IPS-11a (cell line): Measurements from ENCODE around the gene FYTTD1.

ENCODE experiments used
- H3K4me3 ChIP-seq: one replicate; pipeline ENCODE4 v1.5.1; 2013; ENCODE audit warnings: low read depth, low read length, control low read depth

FYTTD1 gene

GRCh38 chr3:197790033-197790432 lies 40.4 kb downstream of the FYTTD1 start:
- no peak overlapping the region for H3K4me3 ChIP-seq

- peak within 1 kb of the TSS; percentile 91 for H3K4me3 ChIP-seq
Measured at GRCh38 chr3:197791113-197791891, 41.6 kb downstream of the FYTTD1 start, which contains the start of gene LRCH3. Gene LRCH3, plus strand, starts transcription at chr3:197791254. Its CDS starts 25 bp downstream, at chr3:197791279.

- peak overlapping the region; percentile 91 for H3K4me3 ChIP-seq
Measured at GRCh38 chr3:197791892-197792647, 42.4 kb downstream of the FYTTD1 start.

DNA sequence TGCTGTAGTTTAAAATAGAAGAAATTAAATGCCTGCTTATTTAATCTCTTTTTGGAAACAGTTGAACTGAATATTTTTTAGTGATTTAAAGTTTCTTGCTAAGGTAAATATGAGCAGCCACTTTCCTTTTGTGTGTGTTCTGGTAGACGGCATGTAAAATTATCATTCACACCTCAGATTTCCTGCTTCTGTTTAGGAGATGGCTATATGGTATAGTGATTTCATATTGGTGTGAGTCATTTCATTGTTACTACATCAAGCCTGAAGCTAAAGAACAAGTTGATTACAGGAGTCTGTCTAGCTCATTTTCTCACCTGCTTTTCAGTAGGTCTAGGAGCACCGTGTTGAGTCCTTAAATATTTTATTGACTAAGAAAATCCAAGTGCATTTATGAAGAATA lies 43.6 kb downstream of the FYTTD1 start:
- H3K4me3 ChIP-seq = no peak overlapping the region

DNA sequence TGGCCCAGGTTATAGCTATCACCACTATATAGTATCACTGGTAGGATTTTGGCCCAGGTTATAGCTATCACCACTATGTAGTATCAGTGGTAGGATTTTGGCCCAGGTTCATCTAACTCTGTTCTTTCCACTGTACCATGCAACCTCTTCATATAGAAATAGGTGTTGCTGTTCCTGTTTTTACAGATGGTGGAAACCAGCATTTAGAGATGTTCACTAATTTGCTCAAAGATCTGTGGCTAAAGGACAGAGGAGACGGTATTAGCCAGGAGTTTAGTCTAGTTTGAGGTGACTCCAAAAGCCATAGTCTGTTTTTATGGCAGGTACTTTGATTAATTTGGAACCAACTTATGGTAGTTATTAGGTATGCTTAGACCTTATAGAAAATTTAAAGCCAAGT lies 44.4 kb downstream of the FYTTD1 start:
- no peak overlapping the region for H3K4me3 ChIP-seq

DNA sequence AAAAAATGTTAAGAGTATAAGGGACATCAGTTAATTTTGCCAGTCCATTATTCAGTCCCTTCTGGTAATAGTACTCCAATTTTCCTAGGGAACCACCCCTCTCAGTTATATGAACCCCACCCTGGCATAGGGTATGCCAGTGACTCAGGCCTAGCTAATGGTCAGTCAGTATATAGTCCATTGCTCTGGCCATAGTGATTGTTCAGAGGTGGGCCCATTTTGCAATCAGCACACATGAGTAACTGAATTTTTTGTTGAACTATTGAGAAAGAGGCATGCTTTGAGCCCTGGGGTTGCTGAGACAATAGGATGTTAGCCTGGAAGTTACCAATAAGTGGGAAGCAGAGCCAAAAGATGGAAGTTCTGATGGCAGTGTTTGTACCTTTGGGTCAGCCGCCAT lies 45.5 kb downstream of the FYTTD1 start:
- no peak overlapping the region for H3K4me3 ChIP-seq

DNA sequence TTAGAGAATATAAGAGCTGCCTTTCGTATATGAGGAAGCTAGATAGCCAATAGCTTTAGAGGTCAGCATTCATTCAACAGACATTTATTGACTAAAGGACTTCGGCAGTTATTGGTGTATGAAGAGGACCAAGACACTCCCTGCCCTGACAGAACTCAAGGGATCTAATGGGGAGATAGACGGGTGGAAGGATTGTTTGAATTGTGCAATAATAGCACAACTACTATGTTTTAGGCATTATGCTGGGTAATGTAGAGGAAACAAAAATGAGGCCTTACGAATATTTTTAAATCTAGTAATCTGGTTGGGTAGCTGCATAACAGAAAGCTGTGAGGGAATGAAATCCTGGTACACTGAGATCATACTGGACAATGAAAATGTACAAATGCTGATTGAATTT lies 46.4 kb downstream of the FYTTD1 start:
- H3K4me3 ChIP-seq = no peak overlapping the region

GRCh38 chr3:197798863-197799262 lies 49.2 kb downstream of the FYTTD1 start:
- H3K4me3 ChIP-seq = no peak overlapping the region

- no peak overlapping the region for H3K4me3 ChIP-seq
Measured at GRCh38 chr3:197800379-197800778, 50.7 kb downstream of the FYTTD1 start.

DNA sequence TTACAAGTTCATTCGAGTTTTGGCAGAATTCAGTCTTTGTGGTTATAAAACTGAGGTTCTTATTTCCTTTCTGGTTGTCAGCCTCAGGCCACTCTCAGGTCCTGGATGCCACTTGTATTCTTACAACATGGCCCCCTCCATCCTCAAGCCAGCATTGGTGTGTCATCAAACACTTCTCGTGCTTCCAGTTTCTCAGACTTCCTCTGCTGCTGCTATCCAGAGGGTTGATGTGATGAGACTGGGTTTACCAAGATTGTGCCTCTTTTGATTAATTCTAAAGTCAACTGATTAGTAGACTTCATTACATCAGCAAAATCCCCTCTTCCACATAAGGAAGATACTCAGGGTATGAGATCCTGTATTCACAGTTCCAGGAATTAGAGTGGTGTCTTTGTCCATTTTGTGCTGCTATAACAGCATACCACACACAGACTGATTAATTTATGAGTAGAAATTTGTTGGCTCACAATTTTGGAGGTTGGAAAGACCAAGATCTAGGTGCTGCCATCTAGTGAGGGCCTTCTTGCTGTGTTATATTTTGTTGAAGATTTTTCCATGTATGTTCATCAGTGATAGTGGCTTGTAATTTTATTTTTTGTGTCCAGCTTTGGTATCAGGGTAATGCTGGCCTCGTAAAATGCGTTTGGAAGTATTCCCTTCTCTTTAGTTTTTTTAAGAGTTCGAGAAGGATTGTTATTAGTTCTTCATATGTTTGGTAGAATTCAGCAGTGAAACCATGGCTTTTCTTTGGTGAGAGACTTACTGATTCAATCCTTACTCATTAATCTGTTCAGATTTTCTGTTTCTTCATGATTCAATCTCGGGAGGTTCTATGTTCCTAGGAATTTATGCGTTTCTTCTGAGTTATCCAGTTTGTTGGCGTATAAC lies 52.5 kb downstream of the FYTTD1 start:
- no peak overlapping the region for H3K4me3 ChIP-seq

- no peak overlapping the region for H3K4me3 ChIP-seq
Measured at GRCh38 chr3:197802779-197803459, 53.2 kb downstream of the FYTTD1 start.

DNA sequence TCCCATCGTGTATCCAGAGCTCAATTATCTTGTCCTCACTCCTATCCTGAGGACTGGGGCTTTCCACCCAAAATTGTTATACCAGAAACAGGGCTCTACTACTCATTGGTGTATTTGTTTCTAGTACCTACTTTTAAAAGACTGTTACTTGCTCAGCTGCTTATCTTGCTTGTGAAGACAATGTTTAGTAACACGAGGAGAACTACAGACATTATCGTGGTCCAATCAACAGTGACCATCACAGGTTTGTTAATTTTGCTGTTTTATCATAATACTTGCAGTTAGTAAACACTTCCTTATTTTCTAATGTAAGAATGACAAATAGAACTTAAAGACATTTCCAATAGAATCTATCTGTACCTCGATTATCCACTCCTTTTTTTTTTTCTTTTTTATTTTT lies 54.8 kb downstream of the FYTTD1 start:
- H3K4me3 ChIP-seq = no peak overlapping the region

- no peak overlapping the region for H3K4me3 ChIP-seq
Measured at GRCh38 chr3:197807969-197808587, 58.4 kb downstream of the FYTTD1 start.

- H3K4me3 ChIP-seq = no peak overlapping the region
Measured at GRCh38 chr3:197809356-197810020, 59.8 kb downstream of the FYTTD1 start.

DNA sequence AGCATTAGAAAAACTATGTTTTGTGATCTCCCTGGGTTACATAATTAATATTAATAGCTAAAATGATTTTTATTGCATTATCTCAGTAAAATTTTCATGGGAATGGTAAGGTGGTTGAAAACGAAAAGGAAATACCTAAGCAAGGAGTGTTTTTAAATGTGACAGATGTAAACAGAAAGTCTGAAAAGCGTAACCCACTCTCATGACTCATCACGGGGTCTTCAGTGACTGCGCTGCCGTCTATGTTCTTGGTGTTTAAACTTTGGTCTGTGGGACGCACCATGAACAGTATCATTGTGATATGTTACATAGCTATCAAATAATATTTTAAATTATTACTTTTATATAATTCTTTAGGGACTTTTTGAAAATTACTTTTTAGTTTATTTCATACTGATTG lies 61.2 kb downstream of the FYTTD1 start:
- no peak overlapping the region for H3K4me3 ChIP-seq

DNA sequence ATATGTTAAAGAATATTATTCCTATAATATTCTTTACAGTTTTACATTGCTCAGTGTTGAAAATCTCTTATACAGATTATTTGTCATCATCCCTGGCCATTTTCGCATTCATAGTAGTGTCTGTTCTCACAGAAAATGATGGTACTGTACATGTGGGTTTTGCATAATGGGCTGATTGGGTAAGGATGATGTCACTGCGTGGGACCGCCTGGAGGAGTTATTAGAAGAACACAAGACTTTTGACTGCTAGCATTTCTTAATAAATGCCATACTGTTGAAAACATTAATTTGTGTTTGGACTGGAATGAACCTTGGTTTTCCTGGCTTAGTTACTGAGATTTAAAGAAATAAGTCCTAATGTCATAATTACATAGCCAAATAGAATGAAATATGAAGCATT lies 61.7 kb downstream of the FYTTD1 start:
- H3K4me3 ChIP-seq = no peak overlapping the region

DNA sequence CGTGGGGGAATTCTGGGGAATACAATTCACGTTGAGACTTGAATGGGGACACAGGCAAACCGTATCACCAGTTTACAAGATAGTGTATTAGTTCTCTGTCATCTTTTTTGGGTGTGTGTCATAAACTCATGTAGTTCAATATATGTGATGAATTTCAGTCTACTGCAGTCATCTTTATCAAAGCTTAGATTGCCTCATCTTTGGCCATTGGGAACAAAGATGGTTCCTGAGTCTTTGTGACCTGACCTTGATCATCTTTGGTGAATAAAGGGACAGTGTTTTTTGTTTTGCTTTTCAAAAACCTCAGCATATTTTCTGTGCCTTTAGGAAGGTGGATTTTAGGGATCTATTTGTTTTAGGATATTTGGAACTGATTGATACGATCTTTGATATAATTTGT lies 64.7 kb downstream of the FYTTD1 start:
- H3K4me3 ChIP-seq = no peak overlapping the region

DNA sequence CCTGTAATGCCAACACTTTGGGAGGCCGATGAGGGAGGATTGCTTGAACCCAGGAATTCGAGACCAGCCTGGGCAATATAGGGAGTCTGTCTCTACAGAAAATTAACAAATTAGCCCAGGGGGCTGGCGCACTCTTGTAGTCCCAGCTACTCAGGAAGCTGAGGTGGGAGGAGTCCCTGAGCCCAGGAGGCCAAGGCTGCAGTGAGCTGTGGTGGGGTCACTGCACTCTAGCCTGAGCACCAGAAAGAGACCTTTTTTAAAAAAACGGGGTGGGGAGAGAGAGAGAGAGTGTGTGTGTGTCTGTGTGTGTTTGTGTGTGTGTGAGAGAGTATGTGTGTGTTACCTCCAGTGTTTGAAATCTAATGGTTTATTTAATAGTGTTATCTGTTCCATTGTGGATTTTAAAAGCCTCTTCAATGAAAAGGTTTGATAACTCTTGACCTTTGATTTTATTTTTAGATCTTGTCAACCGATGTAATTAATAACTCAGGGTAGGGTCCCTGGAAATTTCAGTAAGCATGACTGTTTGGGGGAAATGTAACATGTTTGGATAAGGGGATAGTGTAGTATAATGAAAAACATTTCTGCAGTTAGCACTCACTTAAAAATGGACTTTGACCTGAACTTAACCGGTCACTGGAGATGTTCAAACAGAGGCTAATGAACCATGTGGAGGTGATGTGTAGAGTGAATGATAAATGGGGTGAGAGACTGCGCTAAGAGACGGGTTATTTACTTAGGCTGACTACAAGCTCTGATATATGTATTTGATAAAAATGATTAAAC lies 71.1 kb downstream of the FYTTD1 start:
- no peak overlapping the region for H3K4me3 ChIP-seq
